ENCODE measurements around the gene EYS.

The EYS gene

GRCh38 chr6:64310214-64310613 is 1396.8 kb downstream of the EYS start:
- Histone ChIP-seq H3K27me3 (ENCODE audit: control insufficient read depth, low read length) (no peaks in the 10 kb centered on the region), H3K4me3 (ENCODE audit: low read length) (no peak overlapping the region), H4K20me1 (ENCODE audit: control insufficient read depth, insufficient read depth, low read depth, low read length) (no peaks in the 10 kb centered on the region), H3K27ac (ENCODE audit: low read depth, low read length) (no peak overlapping the region), H3F3A (ENCODE audit: control insufficient read depth, insufficient read depth) (no peaks in the 10 kb centered on the region), H3K36me3 (ENCODE audit: control insufficient read depth, low read length) (no peaks in the 10 kb centered on the region), H3K4me1 (ENCODE audit: control insufficient read depth, low read length) (no peaks in the 10 kb centered on the region), H3K9me2 (replicated peaks; ENCODE audit: control insufficient read depth, low read length) (no peaks in the 10 kb centered on the region), H3K79me2 (ENCODE audit: control insufficient read depth, low read length) (no peaks in the 10 kb centered on the region), H3K9me3 (ENCODE audit: control insufficient read depth, insufficient read depth, low read length) (no peaks in the 10 kb centered on the region), H3K4me2 (ENCODE audit: low read length) (no peak overlapping the region)
- no peak for TF ChIP-seq EZH2phosphoT487 (IDR thresholded peaks at IDR 0.05; ENCODE audit: borderline replicate concordance, low read length)
- TF ChIP-seq CTCF (IDR thresholded peaks at IDR 0.05; ENCODE audit: low read depth, low read length, poor library complexity, severe bottlenecking) = no peak

GRCh38 chr6:64301307-64302236 is 1405.5 kb downstream of the EYS start:
- TF ChIP-seq CTCF (IDR thresholded peaks at IDR 0.05; ENCODE audit: low read depth, low read length, poor library complexity, severe bottlenecking) (no peak), EZH2phosphoT487 (IDR thresholded peaks at IDR 0.05; ENCODE audit: borderline replicate concordance, low read length) (no peak)
- no peaks in the 10 kb centered on the region for H3K27me3 ChIP-seq (ENCODE audit: control insufficient read depth, low read length)
- H3F3A ChIP-seq (ENCODE audit: control insufficient read depth, insufficient read depth) = no peaks in the 10 kb centered on the region
- no peaks in the 10 kb centered on the region for H3K36me3 ChIP-seq (ENCODE audit: control insufficient read depth, low read length)
- no peak overlapping the region for H3K27ac ChIP-seq (ENCODE audit: low read depth, low read length)
- no peak overlapping the region for H3K4me2 ChIP-seq (ENCODE audit: low read length)
- H4K20me1 ChIP-seq (ENCODE audit: control insufficient read depth, insufficient read depth, low read depth, low read length) = no peaks in the 10 kb centered on the region
- no peaks in the 10 kb centered on the region for H3K9me2 ChIP-seq (replicated peaks; ENCODE audit: control insufficient read depth, low read length)
- no peaks in the 10 kb centered on the region for H3K4me1 ChIP-seq (ENCODE audit: control insufficient read depth, low read length)
- H3K4me3 ChIP-seq (ENCODE audit: low read length) = no peak overlapping the region
- H3K9me3 ChIP-seq (ENCODE audit: control insufficient read depth, insufficient read depth, low read length) = no peaks in the 10 kb centered on the region
- H3K79me2 ChIP-seq (ENCODE audit: control insufficient read depth, low read length) = no peaks in the 10 kb centered on the region

DNA sequence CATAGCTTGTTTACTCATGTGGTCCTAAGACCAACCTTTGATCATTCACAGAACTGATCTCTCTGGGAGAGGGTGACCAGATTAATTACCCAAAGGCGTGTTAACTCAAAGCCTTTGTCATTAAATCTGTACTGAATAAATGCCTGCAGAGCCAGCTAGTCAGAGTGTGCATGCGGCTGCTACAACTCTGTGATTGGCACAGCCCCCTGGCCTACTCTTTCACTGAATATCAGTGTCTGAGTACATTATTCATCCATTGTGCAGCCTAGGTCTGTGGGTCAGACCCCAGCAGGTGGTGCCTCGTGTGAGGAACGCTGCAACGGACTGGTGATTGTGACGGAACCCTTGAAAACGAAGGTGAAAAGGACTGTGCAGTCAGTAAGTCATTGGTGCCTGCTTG is 1407.8 kb downstream of the EYS start:
- no peaks in the 10 kb centered on the region for H3F3A ChIP-seq (ENCODE audit: control insufficient read depth, insufficient read depth)
- no peaks in the 10 kb centered on the region for H3K36me3 ChIP-seq (ENCODE audit: control insufficient read depth, low read length)
- H3K4me3 ChIP-seq (ENCODE audit: low read length) = no peak overlapping the region
- no peak overlapping the region for H3K4me2 ChIP-seq (ENCODE audit: low read length)
- H3K4me1 ChIP-seq (ENCODE audit: control insufficient read depth, low read length) = no peaks in the 10 kb centered on the region
- no peaks in the 10 kb centered on the region for H3K9me3 ChIP-seq (ENCODE audit: control insufficient read depth, insufficient read depth, low read length)
- TF ChIP-seq CTCF (IDR thresholded peaks at IDR 0.05; ENCODE audit: low read depth, low read length, poor library complexity, severe bottlenecking) = no peak
- TF ChIP-seq EZH2phosphoT487 (IDR thresholded peaks at IDR 0.05; ENCODE audit: borderline replicate concordance, low read length) = no peak
- H3K27ac ChIP-seq (ENCODE audit: low read depth, low read length) = no peak overlapping the region
- no peaks in the 10 kb centered on the region for H3K9me2 ChIP-seq (replicated peaks; ENCODE audit: control insufficient read depth, low read length)
- H3K27me3 ChIP-seq (ENCODE audit: control insufficient read depth, low read length) = no peaks in the 10 kb centered on the region
- no peaks in the 10 kb centered on the region for H3K79me2 ChIP-seq (ENCODE audit: control insufficient read depth, low read length)
- no peaks in the 10 kb centered on the region for H4K20me1 ChIP-seq (ENCODE audit: control insufficient read depth, insufficient read depth, low read depth, low read length)
